Measurements from ENCODE around the gene SLC39A9. TPM values are rescaled to one million over a fixed set of nuclear protein-coding genes. Genes with fewer than 3 reads are reported as not detected.
"Not testable (repeated sequence)": the region's sequence is repeated elsewhere in the genome, so short reads cannot be mapped to it uniquely, and the experiment has no call there.

SLC39A9 gene
- total RNA-seq, 4 donors from 2014 or later = 40.2 to 77.7 (median 68.6) TPM

GRCh38 chr14:69475194-69475818, 76.8 kb downstream of the SLC39A9 start:
- DNase-seq = no peak
- no peaks in the 10 kb centered on the region for H3K4me1 ChIP-seq
- H3K27ac ChIP-seq = no peak overlapping the region
- TF ChIP-seq POLR2A (IDR thresholded peaks at IDR 0.05) (no peak), CTCF (IDR thresholded peaks at IDR 0.05) (peak in 4 of 6 experiments; percentile 6 to 50 (median 22))
- H3K9me3 ChIP-seq = no peaks in the 10 kb centered on the region
- H3K27me3 ChIP-seq = peaks cover 0 to 12% (median 0%) of the 10 kb centered on the region in 4 donors
- no peak overlapping the region for H3K4me3 ChIP-seq
- H3K36me3 ChIP-seq = no peaks in the 10 kb centered on the region
- intact Hi-C loops (cut with DNase I) = no loop called here
- 60 to 64% methylated on average over 8 of the region's 8 CpGs for WGBS, 2 donors

DNA sequence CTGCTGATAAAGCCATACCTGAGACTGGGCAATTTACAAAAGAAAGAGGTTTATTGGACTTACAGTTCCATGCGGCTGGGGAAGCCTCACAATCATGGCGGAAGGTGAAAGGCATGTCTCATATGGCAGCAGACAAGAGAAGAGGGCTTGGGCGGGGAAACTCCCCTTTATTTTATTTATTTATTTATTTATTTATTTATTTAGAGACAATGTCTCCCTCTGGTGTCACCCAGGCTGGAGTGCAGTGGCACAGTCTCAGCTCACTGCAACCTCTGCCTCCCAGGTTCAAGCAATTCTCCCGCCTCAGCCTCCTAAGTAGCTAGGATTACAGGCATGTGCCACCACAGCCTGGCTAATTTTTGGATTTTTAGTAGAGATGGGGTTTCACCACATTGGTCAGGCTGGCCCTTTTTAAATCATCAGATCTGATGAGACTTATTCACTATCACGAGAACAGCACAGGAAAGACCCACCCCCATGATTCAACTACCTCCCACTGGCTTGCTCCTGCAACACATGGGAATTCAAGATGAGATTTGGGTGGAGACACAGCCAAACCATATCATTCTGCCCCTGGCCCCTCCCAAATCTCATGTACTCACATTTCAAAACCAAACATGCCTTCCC, 78.4 kb downstream of the SLC39A9 start:
- DNase-seq; H3K4me1 ChIP-seq; H3K4me3 ChIP-seq; intact Hi-C loops (cut with DNase I); H3K9me3 ChIP-seq; H3K27ac ChIP-seq; H3K36me3 ChIP-seq: not testable (repeated sequence)
- WGBS, 2 donors = 77 to 93% methylated on average over 5 of the region's 5 CpGs
- H3K27me3 ChIP-seq = peaks cover 0 to 21% (median 0%) of the 10 kb centered on the region in 4 donors

DNA sequence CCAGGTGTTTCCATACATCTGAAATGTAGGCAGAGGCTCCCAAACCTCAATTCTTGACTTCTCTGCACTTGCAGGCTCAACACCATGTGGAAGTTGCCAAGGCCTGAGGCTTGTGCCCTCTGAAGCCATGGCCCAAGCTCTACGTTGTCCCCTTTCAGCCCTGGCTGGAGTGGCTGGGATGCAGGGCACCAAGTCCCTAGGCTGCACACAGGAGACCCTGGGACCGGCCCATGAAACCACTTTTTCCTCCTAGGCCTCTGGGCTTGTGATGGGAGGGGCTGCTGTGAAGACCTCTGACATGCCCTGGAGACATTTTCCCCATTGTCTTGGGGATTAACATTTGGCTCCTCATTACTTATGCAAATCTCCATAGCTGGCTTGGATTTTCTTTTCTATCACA, 79.6 kb downstream of the SLC39A9 start:
- H3K9me3 ChIP-seq; H3K36me3 ChIP-seq; intact Hi-C loops (cut with DNase I); H3K4me3 ChIP-seq; H3K27ac ChIP-seq; H3K4me1 ChIP-seq; DNase-seq: not testable (repeated sequence)
- H3K27me3 ChIP-seq = peaks cover 0 to 32% (median 0%) of the 10 kb centered on the region in 4 donors
- WGBS, 2 donors = 94 to 100% methylated on average over 1 to 2 of the region's 2 CpGs

DNA sequence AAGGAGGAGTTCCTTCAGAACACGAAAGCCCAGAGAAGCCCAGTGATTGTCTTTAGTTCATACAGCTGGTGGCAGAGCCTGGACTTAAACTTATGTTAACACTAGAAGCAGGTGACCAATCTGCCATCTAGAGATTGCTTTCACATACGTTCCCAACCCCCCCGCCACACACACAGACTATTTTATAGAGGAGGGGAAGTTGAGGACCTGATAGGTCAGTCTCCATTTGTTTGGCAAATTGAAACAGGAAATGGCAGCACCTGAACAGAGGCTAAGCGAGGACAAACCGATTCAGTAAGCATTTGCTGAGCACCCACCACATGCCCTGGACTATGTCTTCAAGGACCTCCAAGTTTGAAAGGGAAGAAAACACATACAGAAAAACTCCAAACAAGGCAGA, 81.2 kb downstream of the SLC39A9 start:
- peaks cover 0 to 48% (median 7%) of the 10 kb centered on the region in 4 donors for H3K27me3 ChIP-seq
- no peak overlapping the region for H3K4me3 ChIP-seq
- no peaks in the 10 kb centered on the region for H3K9me3 ChIP-seq
- DNase-seq = no peak
- peaks cover 12 to 15% (median 13%) of the 10 kb centered on the region in 3 donors for H3K4me1 ChIP-seq
- TF ChIP-seq POLR2A (IDR thresholded peaks at IDR 0.05) = no peak
- TF ChIP-seq CTCF (IDR thresholded peaks at IDR 0.05) = no peak
- no peak overlapping the region for H3K27ac ChIP-seq
- 85 to 90% methylated on average over 5 of the region's 5 CpGs for WGBS, 2 donors
- intact Hi-C loops (cut with DNase I) = no loop called here
- no peaks in the 10 kb centered on the region for H3K36me3 ChIP-seq

DNA sequence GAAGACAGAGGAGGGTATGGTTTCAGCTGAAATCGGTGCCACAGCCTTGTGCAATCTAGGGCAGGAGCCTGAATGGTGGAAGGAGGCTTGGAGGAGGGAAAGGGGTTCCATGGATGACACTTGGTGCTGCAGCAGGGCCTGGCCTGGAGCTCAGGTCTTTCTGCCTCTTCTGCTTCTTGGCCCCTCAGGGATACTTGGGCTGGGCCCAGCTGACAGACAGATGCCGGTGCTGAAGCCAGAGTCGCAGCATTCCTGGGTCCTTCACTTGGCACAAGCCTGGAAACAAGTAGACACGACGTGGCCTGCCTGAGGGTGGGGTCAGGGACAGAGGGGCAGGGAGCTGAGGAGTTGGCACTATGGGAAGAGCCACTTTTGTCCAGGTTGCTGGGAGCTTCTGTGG, 81.6 kb downstream of the SLC39A9 start:
- Histone ChIP-seq H3K4me1 (peaks cover 17 to 20% (median 17%) of the 10 kb centered on the region in 3 donors), H3K36me3 (no peaks in the 10 kb centered on the region), H3K27ac (no peak overlapping the region), H3K27me3 (peaks cover 0 to 53% (median 9%) of the 10 kb centered on the region in 4 donors), H3K9me3 (no peaks in the 10 kb centered on the region), H3K4me3 (no peak overlapping the region)
- TF ChIP-seq CTCF (IDR thresholded peaks at IDR 0.05) (no peak), POLR2A (IDR thresholded peaks at IDR 0.05) (no peak)
- DNase-seq = no peak
- intact Hi-C loops (cut with DNase I) = no loop called here
- 54 to 57% methylated on average over 2 to 5 of the region's 5 CpGs for WGBS, 2 donors

DNA sequence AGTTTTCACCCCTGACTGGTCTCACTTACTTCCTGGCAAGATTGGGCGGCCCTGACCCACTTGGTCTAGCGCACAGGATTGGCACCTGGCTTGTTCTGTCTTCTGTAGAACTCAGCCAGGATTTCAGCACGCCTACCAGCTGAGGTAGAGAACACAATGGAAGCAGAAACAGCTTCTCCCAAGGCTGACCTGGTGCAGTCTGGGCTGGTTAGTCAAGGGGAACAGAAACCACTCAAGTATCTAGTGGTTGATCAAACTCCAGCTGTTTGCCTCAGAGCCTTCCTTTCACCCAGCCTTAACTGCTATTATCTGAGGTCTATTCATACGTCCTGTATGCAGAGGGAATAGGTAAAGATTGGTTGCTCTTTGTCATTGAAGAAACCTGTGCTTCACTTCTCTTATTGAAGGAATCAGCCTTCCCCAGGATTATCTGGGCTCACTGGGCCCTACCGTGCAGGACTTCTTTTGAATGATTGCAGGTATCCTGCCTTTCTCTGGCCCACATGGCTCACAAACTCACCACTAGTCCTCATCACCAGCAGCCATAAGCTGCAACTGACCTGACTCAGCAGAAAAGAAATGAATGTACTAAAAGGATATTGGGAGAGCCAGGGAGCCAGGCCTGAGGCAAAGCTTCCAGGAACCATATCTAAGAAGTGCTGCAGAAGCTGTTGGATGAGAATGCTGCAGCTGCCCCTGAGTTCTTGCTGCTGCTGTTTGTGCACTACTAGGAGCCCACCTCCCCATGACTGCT, 83.5 kb downstream of the SLC39A9 start:
- intact Hi-C loops (cut with DNase I) = no loop called here
- TF ChIP-seq POLR2A (IDR thresholded peaks at IDR 0.05) (no peak), CTCF (IDR thresholded peaks at IDR 0.05) (no peak)
- H3K36me3 ChIP-seq = no peaks in the 10 kb centered on the region
- H3K27me3 ChIP-seq = peaks cover 0 to 70% (median 15%) of the 10 kb centered on the region in 4 donors
- no peaks in the 10 kb centered on the region for H3K9me3 ChIP-seq
- no peak overlapping the region for H3K27ac ChIP-seq
- DNase-seq = no peak
- WGBS, 2 donors = 67 to 92% methylated on average over 2 to 4 of the region's 5 CpGs
- no peak overlapping the region for H3K4me3 ChIP-seq
- peaks cover 17 to 21% (median 17%) of the 10 kb centered on the region in 3 donors for H3K4me1 ChIP-seq

All from esophagus squamous epithelium (tissue), 5 donors.